ENCODE measurements around the gene BACH2. TPM values are rescaled to one million over a fixed set of nuclear protein-coding genes. Genes with fewer than 3 reads are reported as not detected.
"Not testable (repeated sequence)": the region's sequence is repeated elsewhere in the genome, so short reads cannot be mapped to it uniquely, and the experiment has no call there.

Gene BACH2
- total RNA-seq, 1 experiment from 2014 or later = not detected

DNA sequence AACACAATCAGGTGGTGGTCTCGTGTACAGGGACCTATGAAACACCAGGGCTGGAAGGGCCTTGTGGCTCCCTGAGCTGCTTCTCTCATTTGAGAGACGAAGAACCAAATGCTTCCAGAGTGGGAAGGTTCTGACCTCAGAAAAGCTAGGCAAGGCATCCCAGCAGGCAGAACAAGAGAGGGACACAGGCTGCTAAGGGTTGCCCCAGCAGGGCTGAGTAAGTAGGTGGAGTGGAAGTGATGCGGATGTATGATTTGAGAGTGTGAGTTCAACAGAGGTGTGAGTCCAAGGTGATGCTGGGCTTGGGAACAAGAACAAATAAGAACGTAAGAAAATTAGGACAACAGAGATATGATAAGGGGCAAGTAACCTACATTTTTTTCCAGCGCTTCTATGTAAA, 147.8 kb downstream of the BACH2 start:
- DNase-seq = no peak
- Histone ChIP-seq H3K4me3 (no peak overlapping the region), H3K36me3 (no peaks in the 10 kb centered on the region), H3K27me3 (peaks cover 18% of the 10 kb centered on the region), H3K9me3 (no peaks in the 10 kb centered on the region)

DNA sequence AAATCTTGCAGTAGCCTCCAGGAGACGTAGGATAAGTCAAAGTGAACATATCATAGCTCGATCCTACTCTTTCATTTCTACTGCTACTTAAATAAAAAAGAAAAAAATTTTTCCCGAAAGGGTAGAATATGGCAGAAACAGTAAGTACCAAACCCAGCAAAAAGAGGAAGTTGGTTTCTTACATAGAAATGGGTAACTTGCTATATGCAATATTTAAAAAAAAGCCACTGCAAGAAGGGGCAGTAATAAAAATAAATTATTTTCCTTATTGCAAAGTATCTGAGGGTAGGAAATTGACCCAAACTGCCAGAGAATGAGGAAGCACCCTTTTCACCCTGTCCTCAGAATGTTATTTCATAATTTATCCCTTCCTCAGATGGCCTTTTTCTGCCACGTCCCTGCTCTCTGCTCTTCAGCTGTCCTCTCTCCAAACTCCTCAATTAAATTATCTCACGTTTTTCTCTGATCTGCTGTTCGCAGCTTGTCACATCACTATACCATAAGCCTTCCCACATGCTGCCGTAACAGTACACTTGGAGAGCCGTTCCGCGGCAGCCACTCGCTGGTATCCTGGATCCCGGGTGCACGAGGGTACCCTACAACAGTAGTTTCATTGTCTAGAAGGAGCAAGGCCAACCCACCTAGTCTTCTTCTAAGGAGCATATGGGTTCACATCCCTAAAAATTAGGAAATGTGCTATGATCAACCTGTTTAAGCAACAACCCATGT, 149.6 kb downstream of the BACH2 start:
- DNase-seq = no peak
- Histone ChIP-seq H3K36me3 (no peaks in the 10 kb centered on the region), H3K9me3 (no peaks in the 10 kb centered on the region), H3K27me3 (peaks cover 20% of the 10 kb centered on the region), H3K4me3 (no peak overlapping the region)

DNA sequence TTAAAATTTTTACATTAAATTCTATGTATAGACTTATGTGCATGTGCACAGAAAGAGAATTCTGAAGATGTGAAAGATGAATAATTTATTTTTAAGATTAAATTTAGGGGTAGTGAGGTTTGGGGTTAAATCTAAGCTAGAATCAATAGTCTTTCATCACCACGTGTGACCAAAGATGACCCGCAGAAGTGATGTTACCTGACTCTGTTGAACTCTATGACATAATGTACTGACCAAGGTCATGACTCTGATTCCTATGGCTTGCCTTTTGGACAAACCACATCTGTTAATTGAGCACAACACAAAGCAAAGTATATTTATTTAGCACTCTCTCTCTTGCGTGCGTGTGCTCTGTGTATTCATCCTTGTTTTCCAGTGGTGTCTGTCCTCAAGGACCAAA, 150.6 kb downstream of the BACH2 start:
- no peak for DNase-seq
- no peaks in the 10 kb centered on the region for H3K36me3 ChIP-seq

GRCh38 chr6:90144928-90145555, 151.6 kb downstream of the BACH2 start:
- Histone ChIP-seq H3K27me3 (peaks cover 16% of the 10 kb centered on the region), H3K4me3 (no peak overlapping the region), H3K9me3 (no peaks in the 10 kb centered on the region), H3K36me3 (no peaks in the 10 kb centered on the region)
- DNase-seq = no peak

More for the DNA sequence above, 150.6 kb downstream of the BACH2 start:
- H3K27me3 ChIP-seq = peaks cover 13% of the 10 kb centered on the region
- H3K9me3 ChIP-seq = no peaks in the 10 kb centered on the region
- no peak overlapping the region for H3K4me3 ChIP-seq

GRCh38 chr6:90144396-90144795, 152.2 kb downstream of the BACH2 start:
- H3K27me3 ChIP-seq = peaks cover 16% of the 10 kb centered on the region
- no peak for DNase-seq
- H3K9me3 ChIP-seq = no peaks in the 10 kb centered on the region
- H3K36me3 ChIP-seq = no peaks in the 10 kb centered on the region
- H3K4me3 ChIP-seq = no peak overlapping the region

DNA sequence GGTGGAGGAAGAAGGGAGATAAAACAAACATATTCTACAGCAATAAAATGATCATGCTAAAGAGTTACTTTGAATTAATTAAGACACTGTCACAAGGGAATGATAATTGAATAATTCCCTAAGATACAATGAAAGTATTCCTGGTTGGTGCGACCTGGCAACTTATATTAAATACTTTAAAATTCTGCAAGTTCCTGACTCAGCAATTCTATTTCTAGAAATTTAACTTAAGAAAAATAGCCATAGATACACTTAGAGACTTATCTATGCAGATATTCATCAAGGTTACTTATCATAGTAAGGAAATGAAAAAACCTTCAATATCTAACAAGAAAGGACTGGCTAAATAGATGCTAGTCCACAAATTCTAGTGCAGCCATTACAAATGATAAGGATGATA, 156.0 kb downstream of the BACH2 start:
- H3K4me3 ChIP-seq = no peak overlapping the region
- no peaks in the 10 kb centered on the region for H3K9me3 ChIP-seq
- H3K36me3 ChIP-seq = no peaks in the 10 kb centered on the region
- peaks cover 13% of the 10 kb centered on the region for H3K27me3 ChIP-seq
- no peak for DNase-seq

GRCh38 chr6:90139272-90139817, 157.3 kb downstream of the BACH2 start:
- Histone ChIP-seq H3K27me3 (peaks cover 7% of the 10 kb centered on the region; the same call in 1 of the 2 replicates), H3K36me3 (no peaks in the 10 kb centered on the region), H3K9me3 (no peaks in the 10 kb centered on the region), H3K4me3 (no peak overlapping the region)
- no peak for DNase-seq

- no peak overlapping the region for H3K4me3 ChIP-seq
- H3K9me3 ChIP-seq = no peaks in the 10 kb centered on the region
- no peak for DNase-seq
Measured at GRCh38 chr6:90136837-90137568, 159.6 kb downstream of the BACH2 start.

GRCh38 chr6:90136176-90136575, 160.5 kb downstream of the BACH2 start:
- H3K36me3 ChIP-seq = no peaks in the 10 kb centered on the region
- no peak overlapping the region for H3K4me3 ChIP-seq
- no peak for DNase-seq

More at GRCh38 chr6:90136837-90137568, 159.6 kb downstream of the BACH2 start:
- H3K27me3 ChIP-seq = peaks cover 5% of the 10 kb centered on the region; the same call in 1 of the 2 replicates
- H3K36me3 ChIP-seq = no peaks in the 10 kb centered on the region

DNA sequence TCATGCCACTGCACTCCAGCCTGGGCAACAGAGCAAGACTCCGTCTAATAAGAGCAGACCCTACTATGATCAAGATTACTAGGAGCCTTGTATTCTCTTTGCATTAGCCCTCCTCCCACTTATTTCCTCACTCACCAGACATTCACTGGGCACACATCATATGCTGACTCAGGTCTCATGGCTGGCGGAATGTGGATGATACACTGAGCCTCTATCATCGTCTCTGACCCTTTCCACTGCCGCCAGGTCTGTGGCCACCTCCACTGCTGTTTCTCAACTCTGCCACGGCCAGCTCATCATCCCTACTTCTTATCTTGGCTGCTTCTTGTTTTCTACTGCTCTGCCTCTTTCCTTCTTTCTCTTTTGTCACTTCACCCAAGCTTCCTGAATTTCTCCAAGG, 161.0 kb downstream of the BACH2 start:
- peaks cover 5% of the 10 kb centered on the region; the same call in 1 of the 2 replicates for H3K27me3 ChIP-seq
- H3K4me3 ChIP-seq = no peak overlapping the region
- DNase-seq = peak; percentile 75
- H3K36me3 ChIP-seq = no peaks in the 10 kb centered on the region
- no peaks in the 10 kb centered on the region for H3K9me3 ChIP-seq

More at GRCh38 chr6:90136176-90136575, 160.5 kb downstream of the BACH2 start:
- Histone ChIP-seq H3K9me3 (no peaks in the 10 kb centered on the region), H3K27me3 (peaks cover 5% of the 10 kb centered on the region; the same call in 1 of the 2 replicates)

DNA sequence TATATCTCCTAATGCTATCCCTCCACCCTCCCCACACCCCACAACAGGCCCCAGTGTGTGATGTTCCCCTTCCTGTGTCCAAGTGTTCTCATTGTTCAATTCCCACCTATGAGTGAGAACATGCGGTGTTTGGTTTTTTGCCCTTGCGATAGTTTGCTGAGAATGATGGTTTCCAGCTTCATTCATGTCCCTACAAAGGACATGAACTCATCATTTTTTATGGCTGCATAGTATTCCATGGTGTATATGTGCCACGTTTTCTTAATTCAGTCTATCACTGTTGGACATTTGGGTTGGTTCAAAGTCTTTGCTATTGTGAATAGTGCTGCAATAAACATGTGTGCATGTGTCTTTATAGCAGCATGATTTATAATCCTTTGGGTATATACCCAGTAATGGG, 163.0 kb downstream of the BACH2 start:
- H3K4me3 ChIP-seq, H3K36me3 ChIP-seq, H3K9me3 ChIP-seq, H3K27me3 ChIP-seq, DNase-seq: not testable (repeated sequence)

GRCh38 chr6:90131614-90132423, 164.8 kb downstream of the BACH2 start:
- Histone ChIP-seq H3K36me3 (no peaks in the 10 kb centered on the region), H3K9me3 (no peaks in the 10 kb centered on the region), H3K27me3 (no peaks in the 10 kb centered on the region), H3K4me3 (no peak overlapping the region)
- peak; percentile 96 for DNase-seq

- no peak for DNase-seq
- Histone ChIP-seq H3K36me3 (no peaks in the 10 kb centered on the region), H3K9me3 (no peaks in the 10 kb centered on the region), H3K4me3 (no peak overlapping the region), H3K27me3 (no peaks in the 10 kb centered on the region)
Measured at GRCh38 chr6:90131125-90131524, 165.5 kb downstream of the BACH2 start.

- H3K9me3 ChIP-seq, H3K27me3 ChIP-seq, DNase-seq, H3K4me3 ChIP-seq, H3K36me3 ChIP-seq: not testable (repeated sequence)
Measured at GRCh38 chr6:90128687-90129086, 168.0 kb downstream of the BACH2 start.

- DNase-seq = no peak
- H3K27me3 ChIP-seq = no peaks in the 10 kb centered on the region
- no peak overlapping the region for H3K4me3 ChIP-seq
- no peaks in the 10 kb centered on the region for H3K36me3 ChIP-seq
- no peaks in the 10 kb centered on the region for H3K9me3 ChIP-seq
Measured at GRCh38 chr6:90127595-90127994, 169.0 kb downstream of the BACH2 start.

DNA sequence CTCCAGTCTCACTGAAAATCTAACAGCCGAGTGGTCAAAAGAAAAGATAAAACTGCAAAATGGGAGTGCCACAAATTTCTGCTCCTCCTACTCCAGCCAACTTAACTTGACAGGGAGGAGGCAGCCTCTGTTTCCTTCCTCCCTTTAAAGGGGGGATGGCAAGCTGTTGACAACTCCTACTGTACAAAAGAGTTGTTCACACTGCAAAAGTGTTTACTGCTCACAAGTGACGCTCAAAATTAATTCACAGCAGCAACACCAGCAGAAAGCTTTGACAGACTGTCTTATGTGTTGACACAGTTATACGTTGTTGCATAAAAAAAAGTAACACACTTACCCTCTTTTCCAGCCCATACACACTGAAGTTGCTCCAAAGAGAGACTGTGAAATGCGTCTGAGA, 169.8 kb downstream of the BACH2 start:
- no peak overlapping the region for H3K4me3 ChIP-seq
- DNase-seq = no peak
- no peaks in the 10 kb centered on the region for H3K27me3 ChIP-seq
- no peaks in the 10 kb centered on the region for H3K9me3 ChIP-seq
- H3K36me3 ChIP-seq = no peaks in the 10 kb centered on the region

Data from MG63 (cell line).